ENCODE results near the gene SLC22A12.
"Not testable (repeated sequence)": the region's sequence is repeated elsewhere in the genome, so short reads cannot be mapped to it uniquely, and the experiment has no call there.

Gene SLC22A12

GRCh38 chr11:64591257-64592233, 525 bp downstream of the SLC22A12 start:
- DNase-seq = no peak

- no peak for DNase-seq
Measured at GRCh38 chr11:64592234-64592615, 1.2 kb downstream of the SLC22A12 start.

GRCh38 chr11:64592656-64593055, 1.6 kb downstream of the SLC22A12 start:
- DNase-seq = no peak

GRCh38 chr11:64593156-64594105, 2.4 kb downstream of the SLC22A12 start:
- no peak for DNase-seq

- no peak for DNase-seq
Measured at GRCh38 chr11:64594159-64594939, 3.3 kb downstream of the SLC22A12 start.

GRCh38 chr11:64595922-64596321, 4.9 kb downstream of the SLC22A12 start:
- not testable (repeated sequence) for DNase-seq

- DNase-seq = no peak
Measured at GRCh38 chr11:64597671-64598101, 6.7 kb downstream of the SLC22A12 start.

- no peak for DNase-seq
Measured at GRCh38 chr11:64598106-64598796, 7.2 kb downstream of the SLC22A12 start.

- no peak for DNase-seq
Measured at GRCh38 chr11:64598797-64599697, 8.0 kb downstream of the SLC22A12 start.

- DNase-seq = no peak
Measured at GRCh38 chr11:64599698-64600211, 8.7 kb downstream of the SLC22A12 start.

GRCh38 chr11:64600281-64600992, 9.4 kb downstream of the SLC22A12 start:
- no peak for DNase-seq

GRCh38 chr11:64601605-64602465, 10.8 kb downstream of the SLC22A12 start:
- no peak for DNase-seq

- DNase-seq = no peak
Measured at GRCh38 chr11:64602466-64603070, 11.5 kb downstream of the SLC22A12 start.

- DNase-seq = no peak
Measured at GRCh38 chr11:64603411-64604110, 12.5 kb downstream of the SLC22A12 start.

- no peak for DNase-seq
Measured at GRCh38 chr11:64604458-64605243, 13.6 kb downstream of the SLC22A12 start.

GRCh38 chr11:64605244-64605560, 14.2 kb downstream of the SLC22A12 start:
- no peak for DNase-seq

Measured in NCI-H748 treated with DMSO at 0.1 percent for 48 hours (cell line).